Activated B cell treated with CpG ODN at 0.5 μM for 24 hours (primary cell): ENCODE results near the gene NWD2. TPM values are rescaled to one million over a fixed set of nuclear protein-coding genes. Genes with fewer than 3 reads are reported as not detected.
"Not testable (repeated sequence)": the region's sequence is repeated elsewhere in the genome, so short reads cannot be mapped to it uniquely, and the experiment has no call there.

ENCODE experiments used
- ATAC-seq: fragments of 200-7000 bp; cut with Tn5 transposase; one replicate; pipeline ENCODE4 v1.10.0; 2021; ENCODE audit warnings: low read depth, mild to moderate bottlenecking, moderate library complexity
- CTCF ChIA-PET: fragments of 350-600 bp; sonication (Branson Sonifier 250); formaldehyde crosslinking; loops from one replicate; lab custom pipeline; 2021; ENCODE audit warnings: antibody characterized with exemption; lab: Charles Lee
- POLR2A ChIA-PET: fragments of 350-600 bp; sonication (Branson Sonifier 250); formaldehyde crosslinking; loops from one replicate; lab custom pipeline; 2021; ENCODE audit warnings: antibody characterized with exemption; lab: Charles Lee
- DNase-seq: peaks from one replicate; pipeline ENCODE4 v3.0.0; 2022
- H3K27ac Mint-ChIP-seq: one replicate; pipeline ENCODE4 v1.8.0; 2020; ENCODE audit warnings: mixed read lengths
- H3K27me3 Mint-ChIP-seq: one replicate; pipeline ENCODE4 v1.8.0; 2021; ENCODE audit warnings: mixed read lengths
- H3K36me3 Mint-ChIP-seq: one replicate; pipeline ENCODE4 v1.8.0; 2021; ENCODE audit warnings: low read depth, mixed read lengths
- H3K4me1 Mint-ChIP-seq: one replicate; pipeline ENCODE4 v1.8.0; 2021; ENCODE audit warnings: mixed read lengths
- H3K4me3 Mint-ChIP-seq: one replicate; pipeline ENCODE4 v1.8.0; 2020; ENCODE audit warnings: mild to moderate bottlenecking, mixed read lengths
- H3K9me3 Mint-ChIP-seq: one replicate; pipeline ENCODE4 v1.8.0; 2020; ENCODE audit warnings: mixed read lengths
- intact Hi-C: fragments of 100-400 bp; cut with micrococcal nuclease; formaldehyde crosslinking; loops from one replicate; pipeline ENCODE4 v1.15.1; 2024
- total RNA-seq: library from RNA; stranded (reverse); gene quantifications from 2 replicates; pipeline ENCODE4 v1.2.3, GENCODE V29; 2022
- TF ChIP-seq, protein P1 (sequence below): fragments of 200-600 bp; IDR thresholded peaks from one replicate; pipeline ENCODE4 v1.8.0; 2022; ENCODE audit warnings: antibody characterized with exemption, mild to moderate bottlenecking

Gene NWD2
- total RNA-seq, 1 donor from 2014 or later = not detected

DNA sequence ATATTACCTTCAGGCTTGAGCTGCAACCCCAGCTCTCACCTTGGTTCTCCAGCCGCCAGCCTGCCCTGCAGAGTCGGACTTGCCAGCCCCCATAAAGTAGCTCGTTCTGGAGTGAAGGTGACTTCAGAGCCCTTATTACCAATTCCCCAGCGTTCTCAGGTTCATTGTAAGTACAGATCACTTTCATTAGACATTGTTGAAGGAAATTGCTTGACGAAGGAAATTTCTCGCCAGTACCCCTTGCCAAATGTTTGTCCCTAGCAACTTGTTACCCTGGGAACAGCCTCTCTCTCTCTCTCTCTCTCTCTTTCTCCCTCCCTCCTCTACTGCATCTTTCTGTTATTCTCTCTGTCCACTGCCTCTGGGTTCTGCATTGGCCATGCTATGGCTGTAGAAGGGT, 153.0 kb downstream of the NWD2 start:
- POLR2A ChIA-PET = no interaction called here

DNA sequence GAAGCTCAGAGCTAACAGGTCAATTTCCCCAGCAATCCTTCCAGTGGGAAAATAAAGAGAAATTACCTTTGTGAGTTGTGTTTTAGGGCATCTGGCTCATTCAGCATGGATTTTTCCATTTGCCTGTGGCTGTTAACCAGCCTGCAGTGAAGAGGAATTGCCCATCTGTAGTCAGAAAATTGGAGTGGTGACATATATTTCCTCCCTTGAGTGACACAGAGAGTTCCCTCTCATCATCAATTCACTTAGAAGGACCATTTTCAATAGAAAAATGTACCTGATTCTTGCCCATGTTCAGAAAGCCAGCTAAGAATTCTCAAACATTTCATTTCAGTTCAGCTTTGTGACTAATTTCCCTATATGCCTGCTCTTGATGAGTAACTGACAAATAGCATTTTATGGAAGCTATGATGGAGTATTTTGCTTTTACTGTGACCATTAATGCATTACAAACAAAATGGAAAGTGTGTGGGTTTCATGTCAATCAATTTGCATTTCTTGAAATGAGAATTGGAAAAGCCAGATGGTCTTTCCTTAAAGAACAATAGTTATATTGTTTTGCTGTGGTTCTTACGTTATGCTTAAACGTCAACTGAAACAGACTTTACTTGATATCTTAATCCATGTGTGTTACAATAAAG, 155.8 kb downstream of the NWD2 start:
- DNase-seq (no peak), ATAC-seq (no peak)
- CTCF ChIA-PET = no interaction called here
- H3K27ac Mint-ChIP-seq = no peak overlapping the region
- H3K4me1 Mint-ChIP-seq = no peaks in the 10 kb centered on the region
- TF ChIP-seq, protein P1, sequence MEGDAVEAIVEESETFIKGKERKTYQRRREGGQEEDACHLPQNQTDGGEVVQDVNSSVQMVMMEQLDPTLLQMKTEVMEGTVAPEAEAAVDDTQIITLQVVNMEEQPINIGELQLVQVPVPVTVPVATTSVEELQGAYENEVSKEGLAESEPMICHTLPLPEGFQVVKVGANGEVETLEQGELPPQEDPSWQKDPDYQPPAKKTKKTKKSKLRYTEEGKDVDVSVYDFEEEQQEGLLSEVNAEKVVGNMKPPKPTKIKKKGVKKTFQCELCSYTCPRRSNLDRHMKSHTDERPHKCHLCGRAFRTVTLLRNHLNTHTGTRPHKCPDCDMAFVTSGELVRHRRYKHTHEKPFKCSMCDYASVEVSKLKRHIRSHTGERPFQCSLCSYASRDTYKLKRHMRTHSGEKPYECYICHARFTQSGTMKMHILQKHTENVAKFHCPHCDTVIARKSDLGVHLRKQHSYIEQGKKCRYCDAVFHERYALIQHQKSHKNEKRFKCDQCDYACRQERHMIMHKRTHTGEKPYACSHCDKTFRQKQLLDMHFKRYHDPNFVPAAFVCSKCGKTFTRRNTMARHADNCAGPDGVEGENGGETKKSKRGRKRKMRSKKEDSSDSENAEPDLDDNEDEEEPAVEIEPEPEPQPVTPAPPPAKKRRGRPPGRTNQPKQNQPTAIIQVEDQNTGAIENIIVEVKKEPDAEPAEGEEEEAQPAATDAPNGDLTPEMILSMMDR = no peak
- peaks cover 9% of the 10 kb centered on the region for H3K27me3 Mint-ChIP-seq
- H3K36me3 Mint-ChIP-seq = no peaks in the 10 kb centered on the region
- POLR2A ChIA-PET = no interaction called here
- no peak overlapping the region for H3K4me3 Mint-ChIP-seq
- intact Hi-C loops = no loop called here
- H3K9me3 Mint-ChIP-seq = no peaks in the 10 kb centered on the region

More for the DNA sequence above, 153.0 kb downstream of the NWD2 start:
- CTCF ChIA-PET = no interaction called here
- no peak for DNase-seq
- no peak overlapping the region for H3K27ac Mint-ChIP-seq
- intact Hi-C loops = no loop called here
- H3K36me3 Mint-ChIP-seq = no peaks in the 10 kb centered on the region
- ATAC-seq = no peak
- H3K27me3 Mint-ChIP-seq = peaks cover 5% of the 10 kb centered on the region
- no peaks in the 10 kb centered on the region for H3K4me1 Mint-ChIP-seq
- no peaks in the 10 kb centered on the region for H3K9me3 Mint-ChIP-seq
- no peak overlapping the region for H3K4me3 Mint-ChIP-seq
- TF ChIP-seq, protein P1 = no peak

DNA sequence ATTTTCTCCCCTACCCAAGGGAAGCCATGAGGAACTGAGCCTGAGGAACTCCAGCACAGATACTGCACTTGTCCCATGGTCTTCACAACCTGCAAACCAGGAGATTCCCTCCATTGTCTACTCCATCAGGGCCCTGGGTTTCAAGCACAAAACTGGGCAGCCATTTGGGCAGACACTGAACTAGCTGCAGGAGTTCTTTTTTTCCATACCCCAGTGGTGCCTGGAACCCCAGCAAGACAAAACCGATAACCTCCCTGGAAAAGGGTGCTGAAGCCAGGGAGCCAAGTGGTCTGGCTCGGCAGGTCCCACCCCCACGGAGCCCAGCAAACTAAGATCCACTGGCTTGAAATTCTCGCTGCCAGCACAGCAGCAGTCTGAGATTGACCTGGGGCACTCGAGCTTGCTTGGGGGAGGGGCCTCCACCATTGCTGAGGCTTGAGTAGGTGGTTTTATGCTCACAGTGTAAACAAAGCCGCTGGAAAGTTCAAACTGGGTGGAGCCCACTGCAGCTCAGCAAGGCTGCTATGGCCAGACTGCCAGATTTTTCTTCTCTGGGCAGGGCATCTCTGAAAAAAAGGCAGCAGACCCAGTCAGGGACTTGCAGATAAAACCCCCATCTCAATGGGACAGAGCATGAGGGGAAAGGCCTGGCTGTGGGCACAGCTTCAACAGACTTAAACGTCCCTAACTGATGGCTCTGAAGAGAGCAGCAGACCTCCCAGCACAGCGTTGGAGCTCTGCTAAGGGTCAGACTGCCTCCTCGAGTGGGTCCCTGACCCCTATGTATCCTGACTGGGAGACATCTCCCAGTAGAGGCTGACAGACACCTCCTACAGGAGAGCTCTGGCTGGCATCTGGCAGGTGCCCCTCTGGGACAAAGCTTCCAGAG, 163.6 kb downstream of the NWD2 start:
- ATAC-seq, intact Hi-C loops, H3K27ac Mint-ChIP-seq, CTCF ChIA-PET, H3K4me3 Mint-ChIP-seq, POLR2A ChIA-PET, H3K9me3 Mint-ChIP-seq, H3K36me3 Mint-ChIP-seq, DNase-seq, H3K4me1 Mint-ChIP-seq: not testable (repeated sequence)
- H3K27me3 Mint-ChIP-seq = peaks cover 12% of the 10 kb centered on the region

DNA sequence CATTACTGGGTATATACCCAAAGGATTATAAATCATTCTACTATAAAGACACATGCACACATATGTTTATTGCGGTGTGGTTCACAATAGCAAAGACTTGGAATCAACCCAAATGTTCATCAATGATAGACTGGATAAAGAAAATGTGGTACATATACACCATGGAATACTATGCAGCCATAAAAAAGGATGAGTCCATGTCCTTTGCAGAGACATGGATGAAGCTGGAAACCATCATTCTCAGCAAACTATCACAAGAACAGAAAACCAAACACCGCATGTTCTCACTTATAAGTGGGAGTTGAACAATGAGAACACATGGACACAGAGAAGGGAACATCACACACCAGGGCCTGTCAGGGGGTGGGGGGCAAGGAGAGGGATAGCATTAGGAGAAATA, 169.1 kb downstream of the NWD2 start:
- H3K4me1 Mint-ChIP-seq, H3K27me3 Mint-ChIP-seq, H3K27ac Mint-ChIP-seq, ATAC-seq, intact Hi-C loops, H3K9me3 Mint-ChIP-seq, H3K36me3 Mint-ChIP-seq, H3K4me3 Mint-ChIP-seq, CTCF ChIA-PET, DNase-seq, POLR2A ChIA-PET: not testable (repeated sequence)

DNA sequence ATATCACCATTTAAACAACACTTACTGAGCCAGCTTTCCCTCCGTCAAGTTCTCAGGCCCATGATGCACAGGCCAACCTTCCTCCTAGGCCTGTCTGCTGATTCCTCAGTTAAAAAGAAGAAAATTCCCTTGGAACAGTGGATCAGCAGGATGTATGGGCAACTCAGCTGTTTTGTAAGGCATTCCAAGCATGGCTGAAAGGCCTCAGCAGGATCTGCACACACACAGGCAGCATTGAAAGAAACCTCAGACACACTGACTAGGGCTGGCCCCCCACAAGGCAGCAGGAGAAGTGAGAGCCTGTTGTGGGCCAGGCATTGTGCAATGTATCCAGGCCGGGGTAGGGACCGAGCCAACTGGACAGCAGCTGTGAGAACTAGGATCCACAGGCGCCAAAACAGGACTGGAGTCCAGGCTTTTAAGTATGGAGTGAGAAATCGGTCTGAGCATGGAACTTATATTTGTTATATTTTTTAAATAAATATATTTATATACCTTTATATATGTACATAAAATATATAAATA, 171.4 kb downstream of the NWD2 start:
- Mint-ChIP-seq H3K27ac (no peak overlapping the region), H3K4me1 (no peaks in the 10 kb centered on the region), H3K27me3 (peaks cover 2% of the 10 kb centered on the region), H3K4me3 (no peak overlapping the region), H3K9me3 (peaks cover 4% of the 10 kb centered on the region), H3K36me3 (no peaks in the 10 kb centered on the region)
- no peak for DNase-seq
- CTCF ChIA-PET = no interaction called here
- ATAC-seq = no peak
- TF ChIP-seq, protein P1 = no peak
- POLR2A ChIA-PET = no interaction called here
- intact Hi-C loops = no loop called here

DNA sequence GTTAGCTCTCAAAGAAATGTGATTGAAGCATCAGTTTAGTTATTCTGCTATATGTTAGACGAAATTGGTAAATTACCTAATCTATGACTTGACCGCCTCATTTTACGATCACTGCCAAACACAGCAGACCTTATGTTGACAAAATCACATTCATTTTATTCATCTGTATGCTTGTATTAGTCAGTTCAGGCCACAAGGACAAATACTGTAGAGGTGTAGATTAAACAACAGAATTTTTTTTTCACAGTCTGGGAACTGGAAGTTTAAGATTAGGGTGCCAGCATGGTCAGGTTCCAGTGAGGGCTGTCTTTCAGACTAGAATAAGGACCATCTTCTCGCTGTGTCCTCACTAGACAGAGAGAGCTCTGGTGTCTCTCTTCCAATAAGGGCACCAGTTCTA, 177.1 kb downstream of the NWD2 start:
- ChIA-PET POLR2A (no interaction called here), CTCF (no interaction called here)
- peaks cover 3% of the 10 kb centered on the region for H3K27me3 Mint-ChIP-seq
- DNase-seq = no peak
- H3K36me3 Mint-ChIP-seq = no peaks in the 10 kb centered on the region
- no peaks in the 10 kb centered on the region for H3K4me1 Mint-ChIP-seq
- TF ChIP-seq, protein P1 = no peak
- H3K27ac Mint-ChIP-seq = no peak overlapping the region
- ATAC-seq = no peak
- intact Hi-C loops = no loop called here
- no peak overlapping the region for H3K4me3 Mint-ChIP-seq
- peaks cover 4% of the 10 kb centered on the region for H3K9me3 Mint-ChIP-seq
